Ureter (tissue), 1 donor: ENCODE measurements around the gene YPEL2. TPM values are rescaled to one million over a fixed set of nuclear protein-coding genes. Genes with fewer than 3 reads are reported as not detected.

Source experiments
- DNase-seq: peaks from one replicate; pipeline ENCODE4 v3.0.0-alpha.2; 2020; ENCODE audit warnings: low spot score
- total RNA-seq: library from RNA; stranded (reverse); gene quantifications from one replicate; pipeline ENCODE4 v1.2.4, GENCODE V29; 2023
- donor health status: DM: yes; HTN: yes; CAD: no.

The YPEL2 gene
- total RNA-seq, 1 donor from 2014 or later, result 29.4 TPM

DNA sequence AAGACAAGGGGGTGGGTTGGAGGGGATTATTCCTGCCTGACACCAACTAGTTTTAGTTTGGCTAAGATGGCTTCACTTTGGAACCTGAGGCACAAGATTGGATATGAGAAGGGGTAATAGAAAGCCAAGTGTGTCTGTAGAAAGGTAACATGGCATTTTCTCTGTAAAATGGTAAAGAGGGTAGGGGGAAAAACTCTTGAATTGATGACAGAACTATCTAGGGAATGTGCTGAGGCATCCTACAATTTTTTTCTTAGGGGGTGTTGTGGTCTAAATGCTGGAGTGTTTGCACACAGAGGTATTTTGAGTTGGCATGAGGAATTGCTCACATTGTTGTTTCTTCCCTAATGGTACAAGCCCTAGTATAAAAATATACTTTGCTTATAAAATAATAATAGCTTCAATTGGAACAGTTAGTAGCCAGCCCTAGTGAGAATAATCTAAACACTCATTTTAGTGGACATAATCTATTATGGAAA is 25.8 kb downstream of the YPEL2 start:
- no peak for DNase-seq

DNA sequence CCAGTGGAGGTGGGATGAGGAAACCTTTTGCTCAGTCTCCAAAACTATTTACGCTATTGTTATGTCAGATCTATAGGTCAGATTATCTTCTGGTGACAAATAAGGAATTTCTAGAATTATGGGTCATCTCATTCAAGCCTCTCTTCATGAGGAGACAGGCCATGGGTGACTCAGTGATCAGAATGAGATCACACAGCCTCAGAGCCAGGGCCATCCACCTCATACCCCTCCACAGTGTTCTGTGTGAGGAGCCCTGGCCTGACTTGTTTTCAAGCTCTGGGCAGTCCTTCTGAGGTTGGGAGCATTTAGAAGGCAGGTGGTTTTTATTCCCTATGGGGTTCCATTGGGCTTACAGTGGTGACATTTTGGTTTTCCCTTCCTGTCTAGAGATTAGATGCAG is 26.5 kb downstream of the YPEL2 start:
- DNase-seq, result no peak

DNA sequence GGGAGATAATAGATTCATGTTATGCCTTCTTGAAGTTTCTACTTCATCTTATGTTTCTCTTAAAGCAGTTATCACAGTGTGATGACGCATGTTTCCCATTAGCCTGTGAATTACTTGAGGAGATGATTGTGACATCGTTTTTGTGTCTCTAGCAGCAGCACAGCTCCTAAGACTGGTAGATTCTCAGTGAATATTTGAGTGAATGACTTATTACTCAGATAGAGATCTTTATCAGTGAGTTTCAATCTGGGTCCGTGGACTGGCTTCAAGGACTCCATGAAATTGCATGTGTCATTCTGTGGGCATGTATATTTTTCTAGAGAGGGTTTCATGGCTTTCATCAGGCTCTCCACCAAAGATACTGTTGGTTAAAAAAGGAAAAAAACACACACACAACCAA is 29.9 kb downstream of the YPEL2 start:
- DNase-seq, result no peak

DNA sequence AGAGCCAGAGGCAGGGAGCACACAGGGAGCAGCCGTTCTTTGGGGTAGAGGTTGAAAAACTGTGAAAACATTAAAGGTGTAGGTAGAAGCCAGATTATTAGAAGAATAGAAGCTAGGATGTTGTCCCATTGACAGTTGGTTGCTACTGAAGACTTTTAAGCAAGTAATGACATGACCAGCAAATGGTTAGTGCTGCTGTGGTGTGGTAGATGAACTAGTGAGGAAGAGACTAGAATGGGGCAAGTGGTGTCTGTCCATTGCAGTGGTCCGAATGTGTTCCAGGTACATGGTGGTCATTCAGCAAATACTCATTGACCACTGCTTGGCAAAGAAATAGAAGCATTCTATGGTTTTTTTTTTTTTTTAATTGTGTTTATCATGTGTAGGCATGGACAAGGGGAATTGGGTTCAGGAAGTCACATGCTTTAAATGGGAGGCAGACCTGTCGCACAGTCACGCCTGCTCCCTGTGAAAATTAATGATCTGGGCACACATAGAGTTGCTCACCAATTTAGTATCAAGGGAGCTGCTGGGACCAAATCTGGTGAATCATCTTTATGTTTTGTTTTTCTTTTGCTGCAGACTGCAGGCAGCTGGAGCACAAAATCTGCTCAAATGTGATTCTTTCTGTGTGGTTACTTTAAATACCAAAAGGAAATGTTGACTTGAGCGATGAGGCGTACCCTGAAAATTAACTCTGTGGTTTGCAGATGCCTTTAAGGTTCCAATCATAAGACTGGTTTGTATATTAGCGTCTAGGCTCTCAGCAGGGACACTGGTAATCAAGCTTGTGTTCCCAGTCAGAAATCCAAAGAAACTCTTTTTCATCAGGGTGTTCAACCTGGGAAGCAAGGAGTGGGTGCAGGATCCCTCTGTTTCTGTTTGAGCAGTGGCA is 30.7 kb downstream of the YPEL2 start:
- no peak for DNase-seq

DNA sequence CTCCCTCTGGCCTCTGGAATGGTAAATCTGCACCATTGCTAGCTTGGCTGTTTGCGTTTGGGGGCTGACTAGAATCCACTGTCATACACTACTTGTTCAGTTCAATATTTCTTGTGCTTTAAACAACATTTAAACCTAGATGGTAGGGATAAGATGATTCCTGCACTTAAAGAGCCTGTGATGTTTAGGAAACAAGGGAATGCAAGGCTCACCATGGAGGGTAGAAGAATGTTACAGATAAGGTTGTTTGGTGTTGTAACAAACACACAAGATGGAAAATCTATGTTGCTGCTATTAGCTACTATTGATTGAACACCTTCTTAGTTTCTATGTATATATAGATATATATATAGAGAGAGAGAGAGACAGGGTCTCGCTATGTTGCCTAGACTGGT is 31.4 kb downstream of the YPEL2 start:
- DNase-seq, result no peak

DNA sequence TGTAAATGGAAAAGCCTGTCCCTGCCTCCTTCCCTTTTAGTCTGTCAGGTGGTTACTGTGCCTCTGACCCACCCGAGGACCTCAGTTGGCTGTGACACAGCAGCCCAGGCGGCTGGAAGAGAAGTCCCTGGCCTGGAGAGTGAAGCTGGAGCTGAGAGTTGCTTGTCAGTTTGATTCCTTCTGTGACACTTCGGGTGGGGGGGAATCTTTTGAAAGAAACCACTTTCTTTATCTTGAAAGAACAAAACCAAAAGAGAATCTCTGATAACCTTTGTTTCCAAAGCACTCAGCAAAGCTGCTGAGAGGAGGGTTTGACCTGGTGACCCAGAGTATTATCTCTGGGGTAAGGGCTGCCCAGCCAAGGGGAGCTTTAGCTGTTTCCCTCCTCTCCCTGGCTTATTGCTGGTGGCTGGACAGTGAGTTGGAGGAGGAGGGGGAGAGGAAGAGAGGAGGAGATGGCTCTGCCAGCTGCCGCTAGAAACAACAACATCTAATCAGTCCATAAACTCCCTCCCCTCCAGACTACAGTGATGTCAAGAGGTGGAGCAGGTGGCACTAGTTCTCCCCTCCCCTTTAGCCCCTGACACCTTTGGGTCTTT is 34.0 kb downstream of the YPEL2 start:
- no peak for DNase-seq

DNA sequence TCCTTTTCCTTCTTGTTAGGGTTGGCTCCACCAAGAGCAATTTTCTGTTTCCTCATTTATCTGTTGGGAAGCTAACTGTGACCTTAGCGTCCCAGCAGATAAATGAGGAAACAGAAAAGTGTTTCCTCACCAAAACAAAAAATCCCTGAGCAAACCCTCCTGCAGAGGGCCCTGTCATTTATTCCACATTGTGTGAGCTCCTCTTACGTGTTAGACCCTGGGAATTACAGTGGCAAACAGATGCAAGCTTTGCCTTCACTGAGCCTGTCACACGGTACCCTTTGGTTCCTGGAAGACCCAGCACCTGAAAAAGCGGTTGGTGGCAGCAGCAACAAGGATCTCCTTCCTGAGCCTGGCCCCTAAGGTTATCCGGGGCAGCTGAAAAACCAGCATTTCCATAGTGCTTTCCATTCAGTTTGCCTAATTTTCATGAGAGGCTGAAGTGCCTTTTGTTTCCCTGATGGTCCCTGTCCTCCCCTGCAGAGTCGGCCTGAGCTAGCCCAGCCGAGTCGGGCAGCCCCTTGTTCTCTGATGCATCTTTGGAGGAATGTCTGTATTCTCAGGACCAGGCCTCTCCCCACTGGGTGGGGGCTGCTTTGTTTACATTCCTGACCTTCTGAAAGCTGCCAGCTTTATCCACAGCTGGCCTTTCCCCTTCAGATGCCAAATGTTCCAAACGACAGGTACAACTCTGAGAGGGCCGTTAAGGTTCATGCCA is 34.7 kb downstream of the YPEL2 start:
- DNase-seq, result no peak

DNA sequence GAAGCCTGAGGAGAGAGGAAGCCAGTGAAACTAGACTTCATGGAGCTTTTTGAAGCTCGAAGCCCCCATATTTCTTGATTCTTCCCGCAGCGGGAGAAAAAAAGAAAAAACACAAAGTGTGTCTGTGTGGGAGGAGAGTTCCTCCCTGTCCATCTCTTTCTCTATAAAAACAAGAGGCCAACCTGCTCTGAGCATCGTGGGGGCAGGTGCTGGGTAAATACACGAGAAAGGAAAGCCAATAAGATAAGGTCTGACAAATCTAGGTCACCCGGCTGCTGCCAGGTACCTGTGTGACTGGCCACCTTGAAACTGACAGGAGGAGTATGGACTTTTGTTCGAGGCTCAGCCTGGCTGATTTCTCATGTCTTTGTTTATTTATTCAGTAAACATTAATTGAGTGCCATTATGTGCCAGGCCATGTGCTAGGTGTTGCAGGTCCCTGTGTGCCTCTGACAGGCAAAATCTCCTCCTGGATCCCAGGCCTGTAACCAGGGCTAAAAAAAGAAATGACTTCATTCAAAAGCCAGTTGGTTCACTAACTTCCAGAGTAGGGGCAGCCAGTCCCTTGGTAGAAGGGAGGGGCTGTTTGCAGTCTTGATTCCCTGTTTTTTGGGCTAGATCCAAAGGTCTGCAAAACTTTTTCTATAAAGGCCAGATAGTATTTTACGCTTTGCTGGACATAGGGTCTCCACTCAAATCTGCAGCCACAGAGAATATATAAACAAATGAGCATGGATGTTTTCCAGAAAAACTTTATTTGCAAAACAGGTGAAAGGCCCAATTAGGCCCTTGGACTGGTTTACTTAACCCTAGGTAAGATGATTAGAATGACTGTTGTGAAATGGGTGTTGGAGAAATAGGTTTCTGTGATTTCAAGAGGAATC is 35.6 kb downstream of the YPEL2 start:
- no peak for DNase-seq

DNA sequence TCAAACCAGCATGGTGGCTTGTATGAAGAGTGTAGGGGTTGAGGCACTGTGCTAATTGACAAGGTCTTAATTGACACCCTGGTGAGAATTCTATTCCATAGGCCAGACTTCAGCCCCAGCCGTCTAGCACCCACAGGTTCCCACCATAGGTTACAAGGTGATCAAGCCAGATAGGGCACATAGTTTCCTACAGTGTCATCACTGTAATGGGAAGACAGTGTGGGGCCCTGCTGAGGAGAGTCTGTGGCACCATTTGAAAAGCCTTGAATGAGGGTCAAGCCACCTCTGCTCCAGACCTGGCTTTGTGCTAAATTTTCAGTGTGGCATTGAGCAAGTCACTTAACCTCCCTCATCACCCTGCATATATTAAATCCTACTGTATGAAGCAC is 36.2 kb downstream of the YPEL2 start:
- DNase-seq, result no peak

DNA sequence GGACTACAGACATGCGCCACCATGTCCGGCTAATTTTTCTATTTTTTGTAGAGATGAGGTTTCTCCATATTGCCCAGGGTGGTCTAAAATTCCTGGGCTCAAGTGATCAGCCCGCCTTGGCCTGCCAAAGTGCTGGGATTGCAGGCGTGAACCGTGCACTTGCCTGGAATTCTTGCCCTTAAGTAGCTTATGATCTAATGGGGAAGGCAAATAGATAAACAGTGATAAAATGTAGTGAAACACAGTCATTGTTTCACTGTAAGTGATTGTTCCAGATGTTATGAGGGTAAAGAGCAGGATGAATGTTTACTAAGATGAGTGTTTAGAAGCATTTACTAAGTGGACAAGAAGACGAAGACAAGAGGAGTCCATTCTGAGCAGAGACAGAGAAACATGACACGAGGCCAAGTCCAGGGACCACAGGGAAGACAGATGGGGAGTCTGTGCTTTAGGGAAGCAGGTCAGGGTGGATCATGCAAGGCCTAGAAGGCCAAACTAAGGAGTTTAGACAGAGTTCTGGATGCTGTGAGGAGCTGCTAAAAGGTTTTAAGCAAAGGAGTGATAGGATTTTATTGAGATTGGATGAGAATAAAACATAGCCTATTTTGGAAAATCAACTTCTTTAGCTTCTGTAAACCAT is 36.9 kb downstream of the YPEL2 start:
- no peak for DNase-seq

DNA sequence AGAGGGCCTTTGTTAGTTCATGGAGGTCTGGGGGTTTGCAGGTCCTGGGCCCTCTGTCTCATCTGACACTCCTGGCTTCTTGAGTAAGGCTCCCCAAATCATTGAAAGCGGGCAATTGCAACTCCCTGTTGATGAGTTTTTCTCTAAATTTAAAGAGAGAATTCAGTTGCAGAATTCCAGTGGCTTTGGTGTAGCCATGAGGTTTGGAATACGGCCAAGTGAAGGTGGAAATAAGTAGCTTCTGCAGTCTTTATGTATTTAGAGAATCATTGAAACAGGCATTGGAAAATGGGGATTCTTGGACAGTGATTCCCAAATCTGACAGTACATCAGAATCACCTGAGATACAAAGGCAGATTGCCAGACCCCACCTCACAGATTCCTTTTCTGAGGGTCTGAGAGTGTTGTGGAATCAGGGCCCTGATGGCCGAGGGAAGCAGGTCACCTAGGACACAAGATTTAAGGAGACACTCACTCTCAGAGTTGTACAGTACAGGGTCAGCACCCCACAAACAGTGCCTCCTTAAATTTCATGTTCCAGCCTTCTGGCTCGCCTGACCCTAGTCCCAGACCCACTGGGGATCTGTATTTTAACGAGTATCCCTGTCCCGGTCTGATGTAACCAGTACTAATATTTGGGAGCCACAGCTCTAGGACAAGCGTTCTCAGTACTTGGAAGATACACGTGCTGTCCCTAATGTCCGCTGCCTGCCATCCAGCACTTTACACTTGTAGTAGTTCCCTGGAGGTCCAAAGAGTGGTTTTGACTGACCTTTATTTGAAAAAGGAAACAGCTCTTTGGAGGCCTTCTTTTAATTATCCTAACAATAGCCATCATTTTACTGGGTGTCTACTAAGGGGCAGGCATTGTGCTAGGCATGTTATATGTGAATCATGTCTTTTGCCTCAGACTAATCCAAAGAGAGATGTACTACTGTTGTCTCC is 37.8 kb downstream of the YPEL2 start:
- no peak for DNase-seq

DNA sequence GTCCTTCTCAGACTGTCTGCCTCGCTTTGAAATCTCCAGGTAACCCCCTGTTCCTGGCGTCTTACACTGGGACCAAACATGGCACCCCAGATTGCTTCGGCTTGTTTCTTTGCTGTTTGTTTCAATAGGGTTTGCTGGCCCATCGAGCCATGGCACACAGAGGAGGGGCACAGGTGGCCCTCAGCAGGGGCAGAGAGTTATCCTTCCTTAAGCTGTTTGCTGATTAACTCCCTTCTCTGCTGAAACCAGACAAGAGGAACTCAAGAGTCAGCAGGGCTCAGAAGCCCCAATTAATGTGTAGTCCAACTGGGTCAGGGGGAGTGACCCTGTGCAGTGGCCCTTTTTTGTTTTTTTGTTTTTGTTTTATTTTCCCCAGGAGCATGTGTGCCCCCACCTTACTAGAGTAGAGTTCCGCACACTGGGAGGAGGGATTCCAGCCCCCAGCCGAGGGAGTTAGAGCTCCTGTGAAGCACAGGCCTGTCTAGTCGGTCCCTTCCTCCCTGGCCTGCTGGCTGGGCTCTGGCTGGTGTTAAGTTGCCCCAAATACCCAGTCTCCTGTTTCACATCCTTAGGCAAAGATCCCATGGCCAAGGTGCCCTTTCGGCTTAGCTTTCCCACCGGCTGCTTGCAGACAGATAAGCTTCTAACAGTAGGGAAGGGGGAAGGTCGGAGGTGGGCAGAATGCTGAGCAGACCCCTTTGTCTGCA is 39.3 kb downstream of the YPEL2 start:
- no peak for DNase-seq

DNA sequence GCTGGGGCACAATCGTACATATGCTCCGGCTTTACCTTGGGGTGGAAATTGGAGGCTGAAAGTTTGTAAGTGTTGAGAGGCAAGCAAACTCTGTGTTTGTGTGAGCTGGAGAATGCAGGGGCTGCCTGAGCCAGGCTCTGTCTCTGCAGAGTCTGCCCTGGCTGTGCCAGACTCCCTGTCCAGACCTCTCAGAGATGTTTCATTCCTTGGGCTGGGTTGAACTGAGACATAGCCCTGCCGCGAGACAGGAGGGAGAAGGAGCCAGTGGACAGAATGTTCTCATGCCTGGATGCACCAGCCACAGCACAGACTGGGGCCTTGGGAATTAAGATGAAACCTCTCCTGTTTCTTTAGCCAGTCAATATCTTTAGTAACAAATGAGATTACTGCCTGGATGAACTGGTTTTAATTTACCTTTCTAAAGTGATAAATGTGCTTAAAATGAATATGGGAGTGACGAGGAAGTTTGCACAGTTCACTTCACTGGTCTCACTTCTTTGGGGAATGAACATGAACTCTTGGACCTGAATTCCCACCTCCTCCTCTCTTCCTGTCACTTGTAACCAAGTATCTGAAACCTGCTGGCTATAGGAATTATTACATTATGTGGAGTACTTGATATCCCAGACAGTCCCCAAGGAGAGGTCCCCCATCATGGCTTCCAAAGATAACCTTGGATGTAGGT is 40.1 kb downstream of the YPEL2 start:
- peak; percentile 70 for DNase-seq

DNA sequence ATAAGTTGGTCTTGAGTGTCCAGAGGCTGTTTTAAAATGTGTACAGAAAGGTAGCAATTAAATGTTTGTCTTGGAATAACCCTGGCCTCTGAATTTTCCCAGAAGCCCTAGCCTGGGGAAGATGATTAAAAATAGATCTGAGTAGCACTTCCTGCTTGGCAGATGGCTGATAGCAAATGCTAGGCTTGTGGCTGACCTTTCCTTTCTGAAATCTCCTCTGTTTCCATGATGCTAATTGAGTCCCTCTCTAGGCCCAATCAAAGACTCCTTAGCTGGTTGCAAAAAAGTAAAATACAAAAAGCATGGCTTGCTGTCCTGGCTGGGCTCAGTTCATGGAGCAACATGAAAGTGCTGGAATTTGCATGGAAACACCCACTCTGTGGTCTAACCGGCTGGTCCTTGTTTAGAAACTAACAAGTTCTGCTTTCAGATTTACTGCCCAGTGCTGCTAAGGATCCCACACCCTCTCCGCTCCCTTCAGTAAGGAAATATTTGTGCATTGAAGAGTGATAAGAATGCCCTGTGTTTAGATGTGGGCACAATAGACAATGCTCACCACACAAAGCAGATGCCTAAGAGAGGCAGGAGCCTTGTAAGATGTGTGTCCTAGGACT is 40.8 kb downstream of the YPEL2 start:
- DNase-seq, result peak; percentile 66

DNA sequence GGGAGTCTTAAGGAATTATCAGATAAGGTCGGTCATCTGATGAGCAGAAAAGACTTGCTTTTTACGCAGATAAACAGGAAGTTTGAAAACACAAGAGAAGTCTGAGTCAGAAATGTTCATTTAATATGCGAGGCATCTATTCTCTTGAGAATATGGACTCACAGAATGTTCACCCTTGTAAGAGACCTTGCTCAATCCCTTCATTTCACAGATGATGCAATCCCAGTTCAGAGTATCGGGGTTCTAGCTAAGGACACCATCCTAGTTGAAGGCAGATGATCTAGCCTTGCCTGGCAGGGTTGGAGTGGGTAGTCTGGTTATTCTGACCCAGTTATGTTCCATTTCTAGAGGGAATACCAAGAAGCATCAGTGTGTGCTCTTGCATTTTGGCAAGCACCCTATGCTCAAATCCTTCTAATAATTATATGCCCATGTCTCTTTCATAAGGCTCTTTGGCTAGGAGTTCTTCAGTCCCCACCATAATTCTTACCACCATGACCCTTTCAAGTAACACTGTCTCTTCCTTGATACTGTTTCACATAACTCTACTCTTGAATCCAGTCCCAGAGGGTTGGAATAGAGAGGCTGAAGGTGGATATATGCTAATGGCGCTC is 42.5 kb downstream of the YPEL2 start:
- DNase-seq, result no peak

DNA sequence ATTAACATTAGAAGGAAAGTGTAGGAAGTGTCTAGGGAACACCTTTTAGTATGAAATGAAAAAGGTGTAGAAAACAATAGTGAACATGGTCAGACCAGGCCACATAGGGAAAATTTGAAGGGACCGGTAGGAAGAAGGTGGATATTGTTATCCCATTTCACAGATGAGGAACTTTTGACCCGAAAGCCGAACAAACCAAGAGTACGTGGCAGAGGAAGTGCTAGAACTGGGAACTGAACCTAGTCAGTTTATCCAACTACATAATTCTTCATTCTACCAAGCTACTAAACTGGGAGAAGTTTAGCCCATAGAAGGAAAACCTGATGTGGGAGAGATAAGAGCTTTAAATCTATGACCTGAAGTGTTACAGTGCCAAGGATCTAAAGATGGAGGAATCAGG is 43.2 kb downstream of the YPEL2 start:
- DNase-seq, result no peak

DNA sequence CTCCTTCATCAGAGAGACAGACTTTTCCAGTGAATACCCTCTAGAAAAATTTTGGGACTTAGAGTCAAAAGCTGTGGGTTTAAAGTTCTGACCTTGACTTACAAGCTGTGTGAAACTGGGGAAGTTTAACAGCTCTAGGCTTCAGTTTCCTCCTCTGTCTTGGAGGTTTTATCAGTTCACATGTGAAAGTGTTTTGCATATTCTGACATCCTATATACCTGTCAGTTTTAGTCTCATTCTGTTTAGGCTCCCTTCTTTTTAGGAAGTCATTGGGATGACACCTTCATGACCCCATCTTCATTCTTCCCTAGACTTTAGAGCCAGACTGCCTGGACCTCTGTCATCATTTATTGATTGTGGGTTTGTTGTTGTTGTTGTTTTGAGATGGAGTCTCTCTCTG is 44.4 kb downstream of the YPEL2 start:
- no peak for DNase-seq

DNA sequence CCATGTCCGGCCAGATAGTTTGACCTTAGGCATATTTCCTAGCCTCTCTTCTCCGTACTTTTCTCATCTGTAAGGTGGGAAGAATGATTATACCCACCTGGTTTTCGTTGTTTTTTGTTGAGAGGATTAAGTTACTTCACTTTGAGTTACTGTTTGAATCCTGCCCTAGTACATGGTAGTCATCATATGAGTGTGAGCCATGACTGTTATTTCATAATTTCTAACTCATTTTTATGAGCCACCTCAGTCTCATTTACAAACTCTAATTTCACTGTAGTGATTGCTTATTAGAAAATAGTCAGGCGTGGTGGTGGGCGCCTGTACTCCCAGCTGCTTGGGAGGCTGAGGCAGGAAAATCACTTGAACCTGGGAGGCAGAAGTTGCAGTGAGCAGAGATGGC is 45.1 kb downstream of the YPEL2 start:
- DNase-seq, result no peak
